ENCODE results near the gene ZXDC.

Gene ZXDC

DNA sequence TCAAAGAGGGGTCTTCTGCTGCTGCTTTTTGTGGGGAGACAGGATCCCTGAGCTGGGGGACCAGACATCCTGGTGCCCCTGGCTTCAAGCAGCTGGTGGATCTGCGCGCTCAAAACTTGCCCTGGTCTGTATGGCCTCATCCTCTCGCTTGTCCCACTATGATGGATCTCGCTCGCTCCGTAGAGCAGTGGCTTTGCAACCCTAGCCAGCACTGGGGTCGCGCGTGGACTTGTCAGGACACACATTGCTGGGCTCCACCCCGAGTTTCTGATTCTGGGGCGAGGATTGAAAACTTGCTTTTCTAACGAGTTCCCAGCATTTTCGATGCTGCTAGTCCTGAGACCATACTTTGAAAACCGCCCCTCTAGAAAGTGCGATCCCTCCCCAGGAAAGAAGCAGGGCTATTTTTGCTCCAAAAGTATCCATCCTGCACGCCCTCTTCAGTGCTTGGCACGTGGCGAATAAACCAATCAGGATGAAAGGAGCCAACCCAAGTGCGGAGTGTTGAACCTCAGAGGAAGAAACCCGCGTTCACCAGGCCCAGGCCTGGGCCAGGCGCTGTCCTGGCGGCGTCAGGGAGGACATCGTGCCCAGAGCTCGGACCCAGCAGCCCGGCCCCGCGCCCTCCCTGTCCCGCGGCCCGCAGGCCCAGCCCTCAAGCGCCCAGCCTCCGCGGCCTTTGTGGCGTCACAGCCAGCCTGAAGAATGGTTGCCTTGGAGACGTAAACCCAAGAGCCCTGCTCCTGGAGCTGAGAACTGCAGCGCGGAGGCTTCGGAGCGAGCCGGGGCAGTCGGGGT, 81.3 kb downstream of the ZXDC start, which contains the start of gene CFAP100:
Gene CFAP100 (plus strand): TSS at position 731 of the 798 bp plus-strand sequence. CDS start 1,092 bp downstream, outside the sequence.
- DNase-seq (ENCODE audit: low read depth) = no peak

DNA sequence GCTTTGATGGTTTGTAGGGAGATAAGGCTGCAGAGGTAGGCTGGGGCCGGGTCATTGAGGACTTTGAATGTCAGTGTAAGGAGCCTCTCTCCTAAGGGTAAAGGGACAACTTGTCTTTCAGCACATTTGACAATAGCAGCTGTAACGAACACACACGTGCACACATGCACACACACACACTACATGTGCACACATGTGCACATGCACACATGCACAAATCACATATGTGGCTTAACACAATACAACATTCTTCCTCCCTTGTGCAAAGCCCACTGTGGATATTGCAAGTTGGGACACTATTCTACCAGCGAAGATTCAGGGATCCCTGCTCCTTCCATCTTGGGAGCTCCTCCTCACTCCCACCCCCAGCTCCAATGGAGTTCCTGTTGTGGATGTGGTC, 82.1 kb downstream of the ZXDC start:
- DNase-seq (ENCODE audit: low read depth) = no peak

DNA sequence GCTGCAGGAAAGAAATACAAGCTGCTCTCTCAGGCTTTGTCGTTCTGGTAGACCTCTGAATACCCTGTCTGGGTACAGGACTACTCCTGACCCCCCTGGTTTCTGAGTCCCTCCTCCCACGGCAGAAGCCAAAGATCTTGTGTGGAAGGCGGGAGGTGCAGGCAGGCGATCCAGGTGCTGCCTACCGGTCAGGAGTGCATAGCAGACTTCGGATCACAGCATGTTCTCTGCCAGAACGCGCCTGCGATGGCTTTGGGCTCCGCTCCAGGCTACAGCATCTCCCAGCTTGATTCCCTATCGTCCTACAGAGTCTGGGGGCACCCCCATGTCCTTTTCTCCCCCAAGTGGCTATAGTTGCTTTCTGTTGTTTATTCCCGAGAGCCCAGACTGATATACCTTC, 83.4 kb downstream of the ZXDC start:
- DNase-seq (ENCODE audit: low read depth) = no peak

DNA sequence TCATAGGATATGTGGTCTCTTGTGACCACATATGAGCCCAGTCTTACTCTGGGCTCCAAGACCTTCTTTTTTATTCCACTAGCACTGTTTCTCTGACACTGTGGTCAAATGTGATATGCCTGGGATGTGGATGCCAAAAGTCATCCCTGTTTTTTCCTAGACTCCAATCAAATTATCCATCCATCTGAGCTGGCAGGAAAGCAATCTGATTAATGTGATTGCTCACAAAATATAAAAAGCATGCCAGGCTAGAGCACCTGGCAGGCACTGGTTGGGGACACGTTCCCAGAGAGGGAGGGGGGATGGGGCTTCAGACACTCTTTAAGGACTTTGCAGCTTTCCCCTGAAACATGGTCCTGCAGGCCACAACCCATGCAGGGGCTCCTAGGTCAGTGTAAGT, 84.1 kb downstream of the ZXDC start:
- no peak for DNase-seq (ENCODE audit: low read depth)

DNA sequence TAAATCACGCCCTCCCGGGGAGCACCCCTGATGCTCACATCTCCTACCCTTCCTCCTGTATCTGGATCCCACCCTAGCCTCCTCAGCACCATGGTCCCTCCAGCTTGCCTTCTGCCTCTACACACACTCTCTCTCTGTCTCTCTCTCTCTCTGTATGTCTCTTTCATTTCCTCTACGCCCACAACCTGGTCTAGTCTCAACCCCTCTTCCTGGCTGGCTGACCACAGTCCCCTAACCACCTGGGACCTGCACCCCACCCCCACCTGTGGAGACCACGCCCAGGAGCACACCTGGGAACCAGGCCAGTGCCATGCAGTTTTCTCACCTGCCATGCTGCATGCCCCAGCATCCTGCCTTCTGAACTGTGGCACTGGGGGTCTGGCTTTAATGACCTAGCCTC, 84.9 kb downstream of the ZXDC start:
- DNase-seq (ENCODE audit: low read depth) = no peak

DNA sequence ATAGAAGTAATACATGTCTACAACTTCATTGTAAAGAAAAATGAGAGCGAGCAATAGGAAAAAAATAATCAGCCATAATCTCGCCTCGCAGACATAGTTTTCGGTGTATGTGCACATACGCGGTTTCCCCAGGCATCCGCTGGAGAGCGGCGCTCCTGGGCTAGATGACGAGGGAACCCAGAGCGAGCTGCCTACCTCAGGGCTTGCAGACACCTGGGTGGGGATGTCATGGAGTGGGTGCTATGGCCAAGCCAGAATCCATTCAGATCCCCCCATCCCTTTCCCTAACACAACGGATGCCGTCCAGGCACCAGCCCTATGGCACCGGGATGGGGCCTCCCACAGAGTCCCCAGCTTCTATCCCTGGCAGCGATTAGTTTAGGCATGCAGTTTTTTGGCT, 85.5 kb downstream of the ZXDC start:
- DNase-seq (ENCODE audit: low read depth) = no peak

DNA sequence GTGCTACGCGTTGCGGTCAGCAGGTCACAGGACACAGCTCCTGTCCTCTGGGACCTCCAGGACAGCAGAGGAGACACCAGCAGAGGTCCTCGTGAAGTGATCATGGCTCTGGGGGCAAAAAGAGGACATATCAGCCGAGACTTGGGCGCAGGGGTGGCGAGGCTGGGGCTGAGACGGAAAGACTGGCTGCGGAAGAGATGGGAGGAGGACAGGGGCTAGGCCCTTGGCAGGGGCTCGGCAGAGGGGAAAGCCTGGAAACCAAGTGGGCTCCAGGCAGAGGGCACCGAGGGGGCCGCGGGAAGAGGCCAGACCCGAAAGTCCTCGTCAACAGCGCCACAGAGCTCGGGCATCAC, 85.9 kb downstream of the ZXDC start:
- DNase-seq (ENCODE audit: low read depth) = no peak

DNA sequence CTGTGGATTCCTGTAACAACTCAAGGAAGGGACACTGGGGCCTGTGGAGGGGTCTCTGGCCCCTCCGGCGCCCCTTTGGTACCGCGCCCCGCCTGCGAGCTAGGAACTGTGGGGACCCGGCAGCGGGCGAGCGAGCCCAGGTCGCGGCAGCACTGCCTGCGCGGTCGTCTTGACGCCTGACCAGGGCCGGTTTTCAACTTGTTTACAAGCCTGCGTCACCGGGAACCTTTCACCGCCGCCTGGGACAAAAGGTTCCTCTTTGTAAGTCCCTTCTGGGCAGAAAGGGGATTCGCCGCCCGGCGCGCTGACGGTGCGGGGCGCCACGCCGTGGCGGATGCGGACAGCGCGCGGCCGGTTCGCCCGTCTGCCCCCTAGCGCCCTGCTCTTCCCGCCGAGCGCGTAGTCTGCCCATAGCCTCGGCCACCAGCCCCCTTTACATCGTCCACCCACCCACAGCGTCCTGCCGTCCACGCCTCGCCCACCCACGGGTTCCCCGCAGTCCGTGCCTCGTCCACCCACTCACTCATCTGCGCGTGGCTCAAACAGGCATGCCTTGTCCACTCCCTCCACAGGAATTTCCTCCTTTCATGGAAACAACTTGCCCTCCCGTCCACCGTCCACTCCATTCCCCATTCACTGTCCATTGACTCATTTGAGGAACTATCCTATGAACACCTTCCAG, 86.4 kb downstream of the ZXDC start:
- no peak for DNase-seq (ENCODE audit: low read depth)

Data from activated gamma-delta T cell treated with anti-CD3 and anti-CD28 coated beads, Interleukin-2, amount 50 U/mL, for 16 hours (primary cell).